Measurements from ENCODE around the gene CDH13.

DNA sequence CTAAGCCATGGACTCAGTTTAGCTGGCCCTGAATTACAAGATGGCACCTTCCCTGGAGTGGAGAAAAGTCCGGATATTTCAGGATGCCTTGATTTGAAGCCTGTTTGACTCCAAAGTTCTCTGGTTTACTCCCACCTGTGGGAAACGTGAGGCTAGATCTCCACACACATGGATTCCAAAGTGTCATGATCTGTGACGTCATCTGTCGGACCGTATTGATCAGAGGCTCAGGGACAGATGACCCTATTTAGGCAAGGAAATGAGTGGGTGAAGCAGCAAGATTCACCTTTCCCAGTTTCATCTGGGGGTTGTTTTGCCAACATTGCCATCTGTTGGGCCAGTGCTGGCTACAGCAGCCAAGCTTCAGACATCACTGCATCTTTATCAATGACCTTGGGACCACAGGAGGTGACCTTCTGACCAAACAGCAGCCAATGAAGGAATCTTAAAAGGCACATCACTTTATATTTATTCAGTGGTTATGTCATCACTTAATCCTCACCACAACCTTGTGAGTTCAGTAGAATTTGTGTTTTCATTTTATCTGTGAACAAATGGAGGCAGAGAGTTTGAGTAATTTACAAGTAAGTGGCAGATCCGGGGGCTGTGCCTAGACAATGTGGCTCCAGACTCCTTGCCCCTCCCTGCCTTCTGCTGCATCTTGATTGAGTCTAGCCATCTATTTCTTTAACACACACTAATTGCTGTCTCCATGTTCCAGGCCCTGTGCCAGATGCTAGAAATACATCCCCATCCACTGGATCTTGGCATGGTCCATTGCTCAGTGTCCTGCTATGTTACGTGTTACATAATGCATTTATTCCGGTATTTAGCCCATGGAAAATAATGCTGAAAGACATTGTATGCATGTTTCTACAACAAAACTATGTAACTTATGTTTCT is 1.5 kb upstream of the CDH13 start:
- TF ChIP-seq, protein P1, sequence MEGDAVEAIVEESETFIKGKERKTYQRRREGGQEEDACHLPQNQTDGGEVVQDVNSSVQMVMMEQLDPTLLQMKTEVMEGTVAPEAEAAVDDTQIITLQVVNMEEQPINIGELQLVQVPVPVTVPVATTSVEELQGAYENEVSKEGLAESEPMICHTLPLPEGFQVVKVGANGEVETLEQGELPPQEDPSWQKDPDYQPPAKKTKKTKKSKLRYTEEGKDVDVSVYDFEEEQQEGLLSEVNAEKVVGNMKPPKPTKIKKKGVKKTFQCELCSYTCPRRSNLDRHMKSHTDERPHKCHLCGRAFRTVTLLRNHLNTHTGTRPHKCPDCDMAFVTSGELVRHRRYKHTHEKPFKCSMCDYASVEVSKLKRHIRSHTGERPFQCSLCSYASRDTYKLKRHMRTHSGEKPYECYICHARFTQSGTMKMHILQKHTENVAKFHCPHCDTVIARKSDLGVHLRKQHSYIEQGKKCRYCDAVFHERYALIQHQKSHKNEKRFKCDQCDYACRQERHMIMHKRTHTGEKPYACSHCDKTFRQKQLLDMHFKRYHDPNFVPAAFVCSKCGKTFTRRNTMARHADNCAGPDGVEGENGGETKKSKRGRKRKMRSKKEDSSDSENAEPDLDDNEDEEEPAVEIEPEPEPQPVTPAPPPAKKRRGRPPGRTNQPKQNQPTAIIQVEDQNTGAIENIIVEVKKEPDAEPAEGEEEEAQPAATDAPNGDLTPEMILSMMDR (conservative IDR thresholded peaks at IDR 0.05) = no peak
- TF ChIP-seq ZFX (IDR thresholded peaks at IDR 0.05) = no peak
